ENCODE results near the gene ALDH3B2.

DNA sequence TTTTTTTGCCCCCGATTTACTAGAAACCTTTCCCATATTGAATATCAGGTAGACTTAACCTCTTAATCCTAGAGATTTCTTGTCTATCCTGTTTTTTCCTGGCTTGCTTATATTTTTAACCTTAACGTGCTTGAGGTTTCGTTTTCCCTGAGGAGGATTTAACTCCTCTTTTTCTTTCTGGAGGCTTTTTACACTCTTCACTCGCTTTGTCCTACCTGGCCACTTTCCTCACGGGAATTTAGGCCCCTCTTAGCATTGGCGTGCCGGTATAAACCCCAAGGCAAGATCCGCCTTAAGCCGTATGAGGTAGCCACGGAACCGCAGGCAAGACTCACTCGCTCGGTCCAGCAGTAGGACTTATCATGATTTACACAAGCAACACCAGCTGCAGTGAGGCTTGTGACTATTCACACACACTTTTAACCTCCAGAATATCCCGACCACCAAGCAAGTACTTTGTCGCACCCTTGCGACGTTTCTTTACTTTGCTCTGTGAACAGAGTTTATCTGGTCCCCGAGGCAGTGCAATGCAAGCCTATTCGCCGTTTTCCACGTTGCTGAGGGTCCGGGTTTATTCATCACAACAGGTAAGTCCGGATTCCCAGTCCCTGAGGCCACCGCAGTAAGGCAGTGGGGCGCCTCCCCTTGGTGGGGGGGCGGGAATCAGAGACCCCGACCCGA lies 20.6 kb upstream of the ALDH3B2 start:
- TF ChIP-seq POLR2A (IDR thresholded peaks at IDR 0.05), result no peak
- TF ChIP-seq CTCF (IDR thresholded peaks at IDR 0.05), result no peak

Data from Peyer's patch (tissue), 4 donors.